Stimulated activated CD4-positive, alpha-beta T cell treated with anti-CD3 and anti-CD28 coated beads, Interleukin-1b, Interleukin-23, amount 100 ng/mL, for 4 hours (primary cell): ENCODE results near the gene VSTM4.

Experiments used
- DNase-seq, 2 donors: peaks; one replicate each; pipeline ENCODE4 v3.0.0-alpha.2; 2020; ENCODE audit warnings: low read depth in 2 of 2

The VSTM4 gene

GRCh38 chr10:49117376-49118070 lies 2.2 kb upstream of the VSTM4 start:
- DNase-seq: no peak

DNA sequence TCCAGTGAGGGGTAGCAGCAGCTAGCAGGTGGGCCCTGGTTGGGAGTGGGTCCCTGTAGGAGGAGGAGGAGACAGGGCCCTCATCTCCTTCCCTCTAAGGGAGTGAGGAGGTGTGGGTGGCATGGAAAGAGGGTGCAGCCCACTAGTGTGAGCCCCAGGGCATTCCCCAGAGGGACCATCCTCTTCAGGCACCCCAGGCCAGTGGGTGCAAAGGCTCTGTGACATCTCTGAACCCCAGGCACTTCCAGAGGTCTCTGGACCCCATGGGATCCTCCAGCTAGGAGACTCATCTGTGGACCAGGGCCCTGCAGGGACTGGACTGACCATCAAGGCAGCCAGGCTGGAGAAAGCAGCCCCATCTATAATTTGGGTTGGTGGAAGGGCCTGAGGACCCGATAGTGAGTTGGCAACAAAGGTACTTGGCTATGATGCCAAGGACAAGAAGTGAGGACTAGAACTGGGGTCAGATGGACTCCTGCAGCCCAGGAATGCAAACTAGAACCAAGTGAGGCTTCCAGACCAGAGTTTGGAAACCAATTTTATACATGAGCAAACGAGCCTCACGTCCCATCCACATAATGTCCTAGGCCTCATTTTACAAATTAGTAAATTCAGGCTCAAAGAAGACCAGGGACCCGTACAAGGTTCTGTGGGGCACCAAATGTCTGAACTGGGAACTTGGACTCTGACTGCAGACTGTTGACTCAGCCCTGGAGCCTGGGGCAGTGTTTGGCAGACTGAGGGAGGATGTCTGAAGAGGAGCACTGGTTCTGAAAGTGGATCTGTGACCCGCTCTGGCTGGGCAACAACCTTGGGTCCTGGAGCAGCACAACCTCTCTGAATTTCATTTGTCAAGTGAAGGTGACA lies 1.4 kb upstream of the VSTM4 start:
- no peak for DNase-seq

- DNase-seq: no peak
Observed at GRCh38 chr10:49115796-49116508, 630 bp upstream of the VSTM4 start.

GRCh38 chr10:49114718-49115014 lies 656 bp downstream of the VSTM4 start:
- no peak for DNase-seq

DNA sequence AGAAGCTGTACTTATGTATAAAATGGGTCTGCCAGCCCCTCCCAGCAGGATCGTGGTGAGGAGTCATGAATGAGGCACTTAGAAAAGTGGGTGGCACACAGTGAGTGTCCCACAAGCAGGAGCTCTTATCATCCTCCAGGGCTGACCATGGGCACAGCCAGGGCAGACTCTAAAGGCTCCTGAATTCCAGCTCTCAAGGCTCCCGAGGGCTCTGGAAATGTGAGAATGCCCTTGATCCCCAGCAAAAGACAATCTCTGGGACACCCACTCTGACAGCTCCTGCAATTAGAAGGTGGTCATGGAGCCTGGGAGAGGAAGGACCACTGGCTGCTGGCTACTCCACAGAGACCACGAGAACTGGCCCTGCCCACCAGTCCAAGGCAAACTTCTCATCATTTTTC lies 1.6 kb downstream of the VSTM4 start:
- DNase-seq: no peak

- no peak for DNase-seq
Observed at GRCh38 chr10:49112851-49113250, 2.5 kb downstream of the VSTM4 start.

DNA sequence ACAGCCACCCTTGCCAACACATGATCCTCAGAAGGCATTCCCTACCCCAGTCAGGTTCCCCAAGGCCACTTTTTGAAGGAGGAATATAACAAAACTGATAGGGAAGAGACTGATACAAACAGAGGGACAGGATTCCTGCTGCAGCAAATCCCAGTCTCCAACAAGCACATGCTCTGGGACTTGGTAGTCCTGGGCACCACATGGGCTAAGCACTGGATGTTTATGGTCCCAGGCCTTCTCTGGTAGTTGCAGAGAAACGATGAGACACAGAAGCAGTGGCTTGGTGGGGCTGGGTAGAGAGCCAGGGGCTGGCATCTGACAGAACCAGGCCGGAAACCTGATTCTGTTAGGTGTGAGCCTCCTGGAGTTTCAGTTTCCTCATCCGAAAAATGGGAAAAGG lies 3.2 kb downstream of the VSTM4 start:
- no peak for DNase-seq

DNA sequence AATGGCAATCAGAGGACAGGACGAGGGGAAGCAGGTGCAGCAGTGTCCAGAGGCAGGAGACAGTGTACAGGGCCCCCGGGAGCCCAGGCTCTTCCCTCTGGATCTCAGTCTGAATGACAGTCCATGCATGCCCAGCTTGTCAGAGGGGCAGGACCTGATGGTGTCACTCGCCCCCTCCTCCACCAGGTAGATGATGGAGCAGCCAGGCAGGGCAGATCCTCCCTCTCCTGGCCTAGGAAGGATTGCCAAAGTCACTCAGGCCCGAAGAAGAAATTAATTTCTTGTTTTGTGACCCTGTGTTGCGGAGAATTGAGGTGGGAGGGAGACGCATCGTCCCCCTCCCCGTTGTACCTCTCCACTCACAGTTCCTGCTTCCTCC lies 4.0 kb downstream of the VSTM4 start:
- no peak for DNase-seq

DNA sequence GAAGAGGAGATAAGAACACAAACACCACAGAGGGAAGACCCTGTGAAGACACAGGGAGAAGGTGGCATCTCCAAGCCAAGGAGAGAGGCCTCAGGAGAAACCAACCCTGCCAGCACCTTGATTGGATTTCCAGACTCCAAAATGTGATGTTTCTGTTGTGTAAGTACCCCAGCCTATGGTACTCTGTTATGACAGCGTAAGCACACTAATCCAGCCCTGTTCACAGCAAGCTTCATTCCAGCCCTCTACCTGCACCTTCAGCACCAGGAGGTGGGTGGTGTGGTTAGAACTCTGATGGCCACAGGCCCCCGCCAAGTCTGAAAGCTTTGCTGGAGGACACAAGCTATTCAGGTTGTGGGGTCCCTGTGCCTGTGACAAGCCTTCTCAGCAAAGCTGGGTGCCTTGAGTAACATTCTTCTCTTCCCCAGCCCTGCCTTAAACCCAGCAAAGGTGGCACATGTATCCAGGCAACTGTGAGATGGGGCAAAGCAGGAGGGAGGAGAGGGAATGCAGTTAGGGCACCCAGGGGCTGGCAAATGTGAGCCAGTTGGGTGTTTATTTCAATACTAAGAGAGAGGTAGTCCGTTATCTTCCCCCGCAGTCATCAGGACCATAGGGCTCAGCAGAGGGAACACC lies 4.5 kb downstream of the VSTM4 start:
- DNase-seq: no peak

- DNase-seq: no peak
Observed at GRCh38 chr10:49109669-49110340, 5.5 kb downstream of the VSTM4 start.

GRCh38 chr10:49108656-49109055 lies 6.7 kb downstream of the VSTM4 start:
- DNase-seq: no peak

- no peak for DNase-seq
Observed at GRCh38 chr10:49107887-49108267, 7.4 kb downstream of the VSTM4 start.

DNA sequence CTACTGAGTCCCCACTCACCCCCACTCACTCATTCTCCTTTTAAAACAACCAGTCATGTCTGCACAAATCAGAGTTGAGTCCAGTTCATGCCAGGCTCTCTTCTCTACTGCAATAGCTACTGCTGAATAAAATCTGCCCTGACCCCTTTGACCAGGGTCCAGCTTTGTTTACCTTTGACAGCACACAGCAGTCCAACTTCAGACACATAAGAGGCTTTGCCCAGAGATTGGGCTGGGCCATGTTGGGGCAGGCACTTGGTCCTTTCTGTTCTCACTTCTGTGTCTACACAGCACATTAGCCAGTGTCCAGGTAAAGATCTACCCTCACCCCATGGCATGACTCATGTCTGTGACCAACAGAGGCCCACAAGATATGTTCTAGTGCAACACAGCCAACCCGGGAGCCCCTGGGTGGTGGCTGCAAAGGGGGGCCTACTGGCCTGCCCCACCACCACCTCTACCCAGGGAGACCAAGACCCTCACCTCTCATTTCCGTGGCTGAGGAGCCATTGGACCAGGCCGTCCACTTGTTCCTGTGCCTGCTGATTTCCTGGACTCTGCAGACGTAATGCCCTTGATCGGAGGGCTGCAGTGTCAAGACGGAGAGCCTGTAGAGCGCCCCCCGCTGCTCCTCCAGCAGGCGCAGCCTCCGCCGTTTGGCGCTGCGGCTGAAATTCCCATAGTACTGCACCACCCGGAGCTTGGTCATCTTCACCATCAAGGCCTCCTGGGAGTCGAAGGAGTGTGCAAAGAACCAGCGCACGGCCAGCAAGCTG lies 8.0 kb downstream of the VSTM4 start:
- DNase-seq: no peak

DNA sequence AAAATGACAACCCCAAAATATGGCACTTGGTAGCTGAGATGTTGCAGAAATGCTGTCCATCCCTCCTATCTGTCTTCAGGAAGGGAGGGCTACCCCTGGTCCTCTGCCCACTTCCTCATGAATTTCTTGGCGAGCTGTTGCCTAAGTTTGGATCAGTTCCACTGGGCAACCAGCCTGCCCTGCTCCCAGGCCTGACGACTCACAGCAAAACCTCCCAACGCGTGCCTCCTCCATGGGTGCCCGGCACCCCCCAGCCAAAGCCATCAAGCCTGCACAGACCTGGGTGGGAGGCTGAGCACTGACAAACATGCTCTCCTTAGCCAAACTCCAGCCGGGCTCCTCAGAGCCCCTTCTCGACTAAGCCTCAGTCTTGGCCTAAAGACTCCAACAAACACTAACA lies 8.9 kb downstream of the VSTM4 start:
- no peak for DNase-seq

GRCh38 chr10:49105076-49105475 lies 10.2 kb downstream of the VSTM4 start:
- no peak for DNase-seq

DNA sequence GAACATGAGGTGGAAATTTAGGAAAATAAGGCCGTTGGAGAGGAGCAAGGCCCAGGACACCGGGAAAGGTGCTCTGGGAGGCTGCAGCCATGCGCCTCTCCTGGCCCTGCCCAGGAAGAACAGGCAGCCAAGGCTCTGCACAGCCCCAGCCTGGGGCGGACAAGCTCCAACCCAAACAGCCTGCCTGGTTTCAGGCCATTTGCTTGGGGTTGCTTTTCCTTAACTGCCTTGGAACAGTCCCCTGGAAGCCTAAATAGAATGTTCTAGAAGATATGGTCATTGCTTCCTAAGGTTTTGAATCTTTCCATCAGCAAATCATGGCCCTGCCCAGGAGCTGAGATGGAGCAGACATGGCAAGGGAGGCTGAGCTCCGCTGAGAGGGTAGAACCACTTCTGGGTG lies 11.0 kb downstream of the VSTM4 start:
- DNase-seq: no peak

GRCh38 chr10:49103761-49104160 lies 11.6 kb downstream of the VSTM4 start:
- DNase-seq: no peak

DNA sequence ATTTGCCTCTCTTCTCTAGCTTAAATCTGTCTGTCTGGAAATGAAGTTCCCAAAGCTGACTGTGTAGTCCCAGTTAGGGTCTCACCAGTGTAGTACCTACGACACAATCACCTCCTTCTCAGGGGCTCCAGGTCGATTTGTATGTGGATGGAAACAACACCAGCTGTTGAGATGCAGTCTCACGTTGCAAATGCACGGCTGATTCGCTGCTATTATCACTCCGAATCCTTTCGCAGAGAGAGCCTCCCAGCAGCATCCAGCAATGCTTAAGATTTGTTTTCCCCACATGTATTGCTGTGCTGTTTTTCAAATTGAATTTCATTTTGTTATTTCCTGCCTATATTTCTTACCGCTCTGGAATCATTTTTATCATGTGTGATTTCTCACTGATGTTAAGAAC lies 16.3 kb downstream of the VSTM4 start:
- no peak for DNase-seq

GRCh38 chr10:49096890-49097445 lies 18.4 kb downstream of the VSTM4 start:
- DNase-seq: no peak

GRCh38 chr10:49094646-49095045 lies 20.7 kb downstream of the VSTM4 start:
- no peak for DNase-seq

- no peak for DNase-seq
Observed at GRCh38 chr10:49093922-49094321, 21.4 kb downstream of the VSTM4 start.
